Measurements from ENCODE around the gene CAPN9.

DNA sequence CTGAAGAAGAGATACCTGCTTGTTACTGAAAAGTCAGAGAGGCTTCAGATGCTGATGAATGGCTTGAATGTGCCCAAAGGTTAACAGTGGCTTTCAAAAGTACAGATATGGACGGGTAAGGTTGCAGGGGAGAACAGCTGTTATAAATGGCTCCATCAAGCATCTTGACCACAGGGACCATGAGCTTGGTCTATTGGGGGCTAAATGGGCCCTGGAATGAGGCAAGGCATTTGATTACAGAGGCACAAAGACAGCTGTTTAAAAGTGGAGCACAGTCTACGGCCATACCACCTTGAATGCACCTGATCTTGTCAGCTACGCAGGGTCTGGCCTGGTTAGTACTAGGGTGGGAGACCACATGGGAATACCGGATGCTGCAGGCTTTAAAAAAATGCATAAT lies 72.8 kb downstream of the CAPN9 start:
- TF ChIP-seq, protein P1, sequence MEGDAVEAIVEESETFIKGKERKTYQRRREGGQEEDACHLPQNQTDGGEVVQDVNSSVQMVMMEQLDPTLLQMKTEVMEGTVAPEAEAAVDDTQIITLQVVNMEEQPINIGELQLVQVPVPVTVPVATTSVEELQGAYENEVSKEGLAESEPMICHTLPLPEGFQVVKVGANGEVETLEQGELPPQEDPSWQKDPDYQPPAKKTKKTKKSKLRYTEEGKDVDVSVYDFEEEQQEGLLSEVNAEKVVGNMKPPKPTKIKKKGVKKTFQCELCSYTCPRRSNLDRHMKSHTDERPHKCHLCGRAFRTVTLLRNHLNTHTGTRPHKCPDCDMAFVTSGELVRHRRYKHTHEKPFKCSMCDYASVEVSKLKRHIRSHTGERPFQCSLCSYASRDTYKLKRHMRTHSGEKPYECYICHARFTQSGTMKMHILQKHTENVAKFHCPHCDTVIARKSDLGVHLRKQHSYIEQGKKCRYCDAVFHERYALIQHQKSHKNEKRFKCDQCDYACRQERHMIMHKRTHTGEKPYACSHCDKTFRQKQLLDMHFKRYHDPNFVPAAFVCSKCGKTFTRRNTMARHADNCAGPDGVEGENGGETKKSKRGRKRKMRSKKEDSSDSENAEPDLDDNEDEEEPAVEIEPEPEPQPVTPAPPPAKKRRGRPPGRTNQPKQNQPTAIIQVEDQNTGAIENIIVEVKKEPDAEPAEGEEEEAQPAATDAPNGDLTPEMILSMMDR (IDR thresholded peaks at IDR 0.05; ENCODE audit: low read depth, low read length): no peak
- no peak for TF ChIP-seq EZH2phosphoT487 (IDR thresholded peaks at IDR 0.05; ENCODE audit: low read depth)
